Body of pancreas (tissue), 4 donors: ENCODE results near the gene PPM1H. TPM values are rescaled to one million over a fixed set of nuclear protein-coding genes. Genes with fewer than 3 reads are reported as not detected.

Experiments used
- ATAC-seq: fragments of 150-250 bp; one replicate; pipeline ENCODE4 v1.9.1; 2016
- DNase-seq, 4 donors: peaks; one replicate each; pipeline ENCODE4 v3.0.0-alpha.2; 2019
- H3K27ac ChIP-seq, 4 donors: fragments of 200-600 bp; sonication (generic); 1 replicate in 3 of 4; 2 replicates in 1 of 4; pipeline versions ENCODE4 v1.5.1 to v1.6.1; 2016 to 2019; ENCODE audit warnings: mild to moderate bottlenecking in 1 of 4, mixed read lengths in 1 of 4, moderate library complexity in 1 of 4
- H3K27me3 ChIP-seq, 2 donors: fragments of 200-600 bp; sonication (generic); one replicate each; pipeline ENCODE4 v1.6.0; 2016; ENCODE audit warnings: mild to moderate bottlenecking in 1 of 2
- H3K36me3 ChIP-seq, 2 donors: fragments of 200-600 bp; sonication (generic); replicated peaks in 1 of 2; 2 replicates each; pipeline ENCODE4 v1.5.1; 2016; ENCODE audit warnings: low read depth in 2 of 2; ENCODE audit not compliant: insufficient read depth in 1 of 2
- H3K4me1 ChIP-seq: fragments of 200-600 bp; sonication (generic); one replicate; pipeline ENCODE4 v1.6.0; 2016
- H3K4me3 ChIP-seq, 2 donors: fragments of 200-600 bp; sonication (generic); 1 replicate in 1 of 2; 2 replicates in 1 of 2; pipeline ENCODE4 v1.5.1; 2016 to 2019
- H3K9me3 ChIP-seq, 3 donors: fragments of 200-600 bp; sonication (generic); 1 replicate in 2 of 3; 2 replicates in 1 of 3; pipeline ENCODE4 v1.5.1; 2016
- POLR2A ChIP-seq, 3 donors: fragments of 450-650 bp; IDR thresholded peaks; one replicate each; pipeline ENCODE4 v1.6.1; 2016; ENCODE audit warnings: antibody characterized with exemption in 3 of 3, mild to moderate bottlenecking in 2 of 3
- WGBS, 2 donors: methylation state at CpG; one replicate each; pipeline ENCODE4 v1.1.5; 2017; 5-methylcytosine and 5-hydroxymethylcytosine counted together
- intact Hi-C: fragments of 100-400 bp; cut with DNase I; formaldehyde crosslinking; loops from one replicate; pipeline ENCODE4 v1.15.1; 2023
- total RNA-seq, 2 donors: library from RNA; depleted of rRNA; stranded (reverse); fragments of >200 nt; gene quantifications; one replicate each; pipeline ENCODE4 v1.1.0, GENCODE V29; 2016
- TF ChIP-seq, protein P1 (sequence below), 7 experiments: fragments of 450-650 bp in 4 of 7; fragments of 200-600 bp in 3 of 7; sonication (generic) in 3 of 7; IDR thresholded peaks; one replicate each; pipeline ENCODE4 v1.5.1; 2016 to 2019; ENCODE audit warnings: antibody characterized with exemption in 7 of 7

The PPM1H gene
- total RNA-seq, 2 donors from 2014 or later = 4.9 to 6.3 TPM

DNA sequence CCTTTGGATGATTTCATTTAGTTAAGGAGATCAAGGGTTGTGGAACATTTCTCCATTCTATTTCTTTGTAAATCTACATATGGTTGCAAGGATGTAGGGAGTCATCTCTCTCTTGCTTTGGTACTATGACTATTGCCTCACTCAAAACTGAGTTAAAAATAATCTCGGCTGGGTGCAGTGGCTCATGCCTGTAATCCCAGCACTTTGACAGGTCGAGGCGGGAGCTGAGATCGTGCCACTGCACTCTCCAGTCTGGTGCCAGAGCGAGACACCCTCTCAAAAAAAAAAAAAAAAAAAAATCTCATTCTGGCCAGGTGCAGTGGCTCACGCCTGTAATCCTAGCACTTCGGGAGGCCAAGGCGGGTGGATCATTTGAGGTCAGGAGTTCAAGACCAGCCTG is 24.8 kb upstream of the PPM1H start:
- TF ChIP-seq, protein P1, sequence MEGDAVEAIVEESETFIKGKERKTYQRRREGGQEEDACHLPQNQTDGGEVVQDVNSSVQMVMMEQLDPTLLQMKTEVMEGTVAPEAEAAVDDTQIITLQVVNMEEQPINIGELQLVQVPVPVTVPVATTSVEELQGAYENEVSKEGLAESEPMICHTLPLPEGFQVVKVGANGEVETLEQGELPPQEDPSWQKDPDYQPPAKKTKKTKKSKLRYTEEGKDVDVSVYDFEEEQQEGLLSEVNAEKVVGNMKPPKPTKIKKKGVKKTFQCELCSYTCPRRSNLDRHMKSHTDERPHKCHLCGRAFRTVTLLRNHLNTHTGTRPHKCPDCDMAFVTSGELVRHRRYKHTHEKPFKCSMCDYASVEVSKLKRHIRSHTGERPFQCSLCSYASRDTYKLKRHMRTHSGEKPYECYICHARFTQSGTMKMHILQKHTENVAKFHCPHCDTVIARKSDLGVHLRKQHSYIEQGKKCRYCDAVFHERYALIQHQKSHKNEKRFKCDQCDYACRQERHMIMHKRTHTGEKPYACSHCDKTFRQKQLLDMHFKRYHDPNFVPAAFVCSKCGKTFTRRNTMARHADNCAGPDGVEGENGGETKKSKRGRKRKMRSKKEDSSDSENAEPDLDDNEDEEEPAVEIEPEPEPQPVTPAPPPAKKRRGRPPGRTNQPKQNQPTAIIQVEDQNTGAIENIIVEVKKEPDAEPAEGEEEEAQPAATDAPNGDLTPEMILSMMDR (IDR thresholded peaks at IDR 0.05) = no peak
- no peak for TF ChIP-seq POLR2A (IDR thresholded peaks at IDR 0.05)
- intact Hi-C loops = no loop called here
- Histone ChIP-seq H3K4me1 (no peaks in the 10 kb centered on the region), H3K27ac (no peak overlapping the region), H3K27me3 (no peaks in the 10 kb centered on the region), H3K36me3 (no peaks in the 10 kb centered on the region), H3K9me3 (no peaks in the 10 kb centered on the region), H3K4me3 (no peak overlapping the region)
- DNase-seq (no peak), ATAC-seq (no peak)
- WGBS, 2 donors = 65 to 76% methylated on average over 8 of the region's 8 CpGs

DNA sequence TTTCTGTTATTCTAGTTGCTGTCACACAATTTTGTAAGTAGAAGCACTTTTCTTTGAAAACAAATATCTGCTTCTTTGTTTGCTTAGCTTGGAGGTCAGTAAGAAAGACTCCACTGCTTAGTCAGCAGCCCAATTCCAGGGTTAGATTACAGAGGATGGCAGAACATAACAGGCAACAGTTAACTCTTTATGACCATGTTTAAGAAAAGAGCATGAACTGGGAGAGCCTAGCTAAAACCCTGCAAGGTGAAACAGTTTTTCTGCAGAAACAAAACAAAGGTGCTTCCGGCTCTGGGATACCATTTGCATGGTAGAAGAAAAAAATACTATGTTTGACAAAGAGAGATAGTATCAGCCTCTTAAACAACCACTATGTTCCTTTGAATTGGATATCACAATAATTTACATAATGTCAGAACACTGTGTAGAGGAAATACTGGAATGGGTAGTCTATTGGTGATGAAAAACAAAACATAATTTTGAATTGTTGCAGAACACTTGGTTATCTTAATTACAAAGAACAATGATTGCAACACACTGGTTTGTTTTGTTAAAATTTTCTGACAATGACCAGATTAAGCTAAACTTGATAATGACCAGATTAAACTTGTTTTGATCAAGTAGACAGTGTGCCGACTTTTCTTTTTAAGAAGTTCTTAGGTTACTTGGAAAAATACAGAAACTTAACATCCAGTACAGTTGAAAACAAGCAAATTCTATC is 22.4 kb upstream of the PPM1H start:
- Histone ChIP-seq H3K4me1 (no peaks in the 10 kb centered on the region), H3K27me3 (no peaks in the 10 kb centered on the region), H3K36me3 (no peaks in the 10 kb centered on the region), H3K4me3 (no peak overlapping the region), H3K27ac (no peak overlapping the region), H3K9me3 (no peaks in the 10 kb centered on the region)
- TF ChIP-seq POLR2A (IDR thresholded peaks at IDR 0.05) = no peak
- TF ChIP-seq, protein P1 (IDR thresholded peaks at IDR 0.05) = no peak
- intact Hi-C loops = no loop called here
- WGBS, 2 donors = 32 to 37% methylated on average over 2 of the region's 2 CpGs
- DNase-seq (no peak), ATAC-seq (peak; percentile 21)

DNA sequence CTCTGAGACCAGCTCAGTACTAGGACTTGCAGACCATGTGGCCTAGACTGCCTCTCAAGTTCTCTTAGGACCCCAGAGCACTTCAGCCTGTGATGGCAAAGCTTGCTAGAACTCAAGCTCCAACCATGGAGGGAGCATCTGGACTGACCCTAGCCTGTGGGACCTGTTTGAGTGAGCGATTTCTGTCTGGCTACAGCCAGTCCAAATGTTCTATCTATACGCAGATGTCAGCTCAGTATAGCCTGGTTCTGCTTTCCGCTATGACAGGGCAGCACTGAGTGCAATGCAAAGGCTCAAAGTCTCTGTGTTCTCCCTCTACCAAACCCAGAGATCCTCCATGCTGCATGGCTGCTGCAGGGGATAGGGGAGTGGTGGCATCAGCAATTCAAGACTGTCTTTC is 20.7 kb upstream of the PPM1H start:
- WGBS, 2 donors = 93 to 97% methylated on average over 3 of the region's 3 CpGs
- Histone ChIP-seq H3K36me3 (no peaks in the 10 kb centered on the region), H3K4me3 (no peak overlapping the region), H3K27ac (no peak overlapping the region), H3K4me1 (no peaks in the 10 kb centered on the region), H3K27me3 (no peaks in the 10 kb centered on the region), H3K9me3 (no peaks in the 10 kb centered on the region)
- no peak for TF ChIP-seq POLR2A (IDR thresholded peaks at IDR 0.05)
- TF ChIP-seq, protein P1 (IDR thresholded peaks at IDR 0.05) = no peak
- ATAC-seq = no peak
- DNase-seq = no peak
- intact Hi-C loops = no loop called here

DNA sequence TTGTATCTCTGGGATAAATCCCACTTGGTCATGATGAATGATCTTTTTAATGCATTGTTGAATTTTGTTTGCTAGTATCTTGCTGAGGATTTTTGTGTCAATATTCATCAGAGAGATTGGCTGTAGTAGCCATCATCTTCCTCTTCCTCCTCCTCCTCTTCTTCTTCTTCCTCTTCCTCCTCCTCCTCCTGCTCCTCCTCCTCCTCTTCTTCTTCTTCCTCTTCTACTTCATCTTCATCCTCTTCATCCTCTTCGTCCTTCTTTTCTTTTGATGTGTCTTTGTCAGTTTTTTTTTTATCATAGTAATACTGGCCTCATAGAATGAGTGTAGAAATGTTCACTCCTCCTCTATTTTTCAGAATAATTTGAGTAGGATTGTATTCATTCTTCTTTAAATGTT is 15.4 kb upstream of the PPM1H start:
- no peak for TF ChIP-seq POLR2A (IDR thresholded peaks at IDR 0.05)
- TF ChIP-seq, protein P1 (IDR thresholded peaks at IDR 0.05) = no peak
- WGBS, 2 donors = 65 to 77% methylated on average over 1 of the region's 1 CpG
- Histone ChIP-seq H3K27ac (no peak overlapping the region), H3K4me1 (no peaks in the 10 kb centered on the region), H3K36me3 (no peaks in the 10 kb centered on the region), H3K27me3 (no peaks in the 10 kb centered on the region), H3K9me3 (no peaks in the 10 kb centered on the region), H3K4me3 (no peak overlapping the region)
- ATAC-seq (no peak), DNase-seq (no peak)
- intact Hi-C loops = no loop called here

DNA sequence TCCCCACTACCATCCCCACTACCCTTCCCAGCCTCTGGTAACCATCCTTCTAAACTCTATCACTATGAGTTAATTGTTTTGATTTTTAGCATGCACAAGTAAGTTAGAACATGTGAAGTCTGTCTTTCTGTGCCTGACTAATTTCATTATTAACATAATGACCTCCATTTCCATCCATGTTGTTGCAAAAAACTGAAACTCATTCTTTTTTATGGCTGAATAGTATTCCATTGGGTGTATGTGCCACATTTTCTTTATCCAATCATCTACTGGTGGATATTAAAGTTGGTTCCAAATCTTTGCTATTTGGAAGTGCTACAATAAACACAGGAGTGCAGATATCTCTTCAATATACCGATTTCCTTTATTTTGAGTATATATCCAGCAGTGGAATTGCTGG is 13.2 kb upstream of the PPM1H start:
- no peaks in the 10 kb centered on the region for H3K4me1 ChIP-seq
- TF ChIP-seq, protein P1 (IDR thresholded peaks at IDR 0.05) = no peak
- TF ChIP-seq POLR2A (IDR thresholded peaks at IDR 0.05) = no peak
- no peak overlapping the region for H3K27ac ChIP-seq
- no peaks in the 10 kb centered on the region for H3K27me3 ChIP-seq
- WGBS, 2 donors = 54 to 80% methylated on average over 1 of the region's 1 CpG
- intact Hi-C loops = no loop called here
- no peak overlapping the region for H3K4me3 ChIP-seq
- H3K36me3 ChIP-seq = no peaks in the 10 kb centered on the region
- H3K9me3 ChIP-seq = no peaks in the 10 kb centered on the region
- ATAC-seq (no peak), DNase-seq (no peak)
